Measurements from ENCODE around the gene C1orf35. TPM values are rescaled to one million over a fixed set of nuclear protein-coding genes. Genes with fewer than 3 reads are reported as not detected.
A peak's percentile ranks its signal among the peaks of the same experiment; 100 is the strongest.

Gene C1orf35
- total RNA-seq, 2 donors from 2014 or later: 20.9 to 21.6 TPM

GRCh38 chr1:228146417-228147150 is 43.5 kb upstream of the C1orf35 start:
- H3K27me3 Mint-ChIP-seq: no peaks in the 10 kb centered on the region
- peaks cover 22% of the 10 kb centered on the region for H3K4me1 Mint-ChIP-seq
- no peak overlapping the region for H3K27ac Mint-ChIP-seq
- no peaks in the 10 kb centered on the region for H3K36me3 Mint-ChIP-seq (ENCODE audit: low read depth)
- no peak overlapping the region for H3K4me3 Mint-ChIP-seq
- no peaks in the 10 kb centered on the region for H3K9me3 ChIP-seq (ENCODE audit: control insufficient read depth, low read length, poor library complexity, severe bottlenecking)
- no peak for ATAC-seq
- no peak for DNase-seq

GRCh38 chr1:228145463-228146416 is 42.6 kb upstream of the C1orf35 start:
- H3K4me1 Mint-ChIP-seq: peaks cover 20% of the 10 kb centered on the region
- no peaks in the 10 kb centered on the region for H3K36me3 Mint-ChIP-seq (ENCODE audit: low read depth)
- no peaks in the 10 kb centered on the region for H3K9me3 ChIP-seq (ENCODE audit: control insufficient read depth, low read length, poor library complexity, severe bottlenecking)
- DNase-seq: no peak
- H3K27ac Mint-ChIP-seq: no peak overlapping the region
- no peaks in the 10 kb centered on the region for H3K27me3 Mint-ChIP-seq
- ATAC-seq: no peak
- no peak overlapping the region for H3K4me3 Mint-ChIP-seq

GRCh38 chr1:228144993-228145343 is 41.8 kb upstream of the C1orf35 start:
- no peaks in the 10 kb centered on the region for H3K9me3 ChIP-seq (ENCODE audit: control insufficient read depth, low read length, poor library complexity, severe bottlenecking)
- no peak for DNase-seq
- H3K27me3 Mint-ChIP-seq: no peaks in the 10 kb centered on the region
- peaks cover 20% of the 10 kb centered on the region for H3K4me1 Mint-ChIP-seq
- ATAC-seq: no peak
- H3K4me3 Mint-ChIP-seq: no peak overlapping the region
- H3K36me3 Mint-ChIP-seq (ENCODE audit: low read depth): no peaks in the 10 kb centered on the region
- H3K27ac Mint-ChIP-seq: no peak overlapping the region

- DNase-seq (no peak), ATAC-seq (no peak)
- no peaks in the 10 kb centered on the region for H3K9me3 ChIP-seq (ENCODE audit: control insufficient read depth, low read length, poor library complexity, severe bottlenecking)
- peaks cover 20% of the 10 kb centered on the region for H3K4me1 Mint-ChIP-seq
- peak overlapping the region; percentile 61 for H3K27ac Mint-ChIP-seq
- no peaks in the 10 kb centered on the region for H3K36me3 Mint-ChIP-seq (ENCODE audit: low read depth)
- no peaks in the 10 kb centered on the region for H3K27me3 Mint-ChIP-seq
- peak overlapping the region; percentile 7 for H3K4me3 Mint-ChIP-seq
These were observed 41.3 kb upstream of the C1orf35 start for GRCh38 chr1:228144193-228144992.

GRCh38 chr1:228143480-228144192 is 40.5 kb upstream of the C1orf35 start:
- peak overlapping the region; percentile 96 for H3K4me3 Mint-ChIP-seq
- H3K4me1 Mint-ChIP-seq: peaks cover 20% of the 10 kb centered on the region
- H3K27ac Mint-ChIP-seq: peak overlapping the region; percentile 94
- DNase-seq (no peak), ATAC-seq (no peak)
- no peaks in the 10 kb centered on the region for H3K27me3 Mint-ChIP-seq
- H3K9me3 ChIP-seq (ENCODE audit: control insufficient read depth, low read length, poor library complexity, severe bottlenecking): no peaks in the 10 kb centered on the region
- H3K36me3 Mint-ChIP-seq (ENCODE audit: low read depth): no peaks in the 10 kb centered on the region

- DNase-seq (no peak), ATAC-seq (no peak)
- H3K27me3 Mint-ChIP-seq: no peaks in the 10 kb centered on the region
- no peaks in the 10 kb centered on the region for H3K9me3 ChIP-seq (ENCODE audit: control insufficient read depth, low read length, poor library complexity, severe bottlenecking)
- no peaks in the 10 kb centered on the region for H3K36me3 Mint-ChIP-seq (ENCODE audit: low read depth)
- H3K4me3 Mint-ChIP-seq: peak overlapping the region; percentile 96
- H3K27ac Mint-ChIP-seq: peak overlapping the region; percentile 94
- peaks cover 20% of the 10 kb centered on the region for H3K4me1 Mint-ChIP-seq
These were observed 39.6 kb upstream of the C1orf35 start for GRCh38 chr1:228142701-228143136.

GRCh38 chr1:228142155-228142691 is 39.1 kb upstream of the C1orf35 start:
- no peaks in the 10 kb centered on the region for H3K9me3 ChIP-seq (ENCODE audit: control insufficient read depth, low read length, poor library complexity, severe bottlenecking)
- no peak for ATAC-seq
- Mint-ChIP-seq H3K27me3 (peaks cover 3% of the 10 kb centered on the region), H3K36me3 (ENCODE audit: low read depth) (no peaks in the 10 kb centered on the region), H3K4me1 (peaks cover 20% of the 10 kb centered on the region), H3K27ac (peak overlapping the region; percentile 94), H3K4me3 (peak overlapping the region; percentile 96)
- no peak for DNase-seq

- no peaks in the 10 kb centered on the region for H3K9me3 ChIP-seq (ENCODE audit: control insufficient read depth, low read length, poor library complexity, severe bottlenecking)
- DNase-seq (no peak), ATAC-seq (no peak)
- Mint-ChIP-seq H3K4me1 (peaks cover 20% of the 10 kb centered on the region), H3K27ac (peak overlapping the region; percentile 94), H3K4me3 (peak overlapping the region; percentile 96), H3K27me3 (peaks cover 10% of the 10 kb centered on the region), H3K36me3 (ENCODE audit: low read depth) (no peaks in the 10 kb centered on the region)
These were observed 38.3 kb upstream of the C1orf35 start for GRCh38 chr1:228141226-228142044.

- H3K9me3 ChIP-seq (ENCODE audit: control insufficient read depth, low read length, poor library complexity, severe bottlenecking): no peaks in the 10 kb centered on the region
- no peak for DNase-seq
- H3K4me3 Mint-ChIP-seq: peak overlapping the region; percentile 96
- H3K27ac Mint-ChIP-seq: peak overlapping the region; percentile 94
- peaks cover 20% of the 10 kb centered on the region for H3K4me1 Mint-ChIP-seq
- peaks cover 17% of the 10 kb centered on the region for H3K27me3 Mint-ChIP-seq
- H3K36me3 Mint-ChIP-seq (ENCODE audit: low read depth): no peaks in the 10 kb centered on the region
- no peak for ATAC-seq
These were observed 37.6 kb upstream of the C1orf35 start for GRCh38 chr1:228140724-228141225.

GRCh38 chr1:228139931-228140723 is 37.0 kb upstream of the C1orf35 start, which contains the start of gene GUK1:
Gene GUK1 (plus strand): TSS chr1:228140279. CDS start chr1:228140303, 24 bp downstream.
- no peaks in the 10 kb centered on the region for H3K36me3 Mint-ChIP-seq (ENCODE audit: low read depth)
- H3K9me3 ChIP-seq (ENCODE audit: control insufficient read depth, low read length, poor library complexity, severe bottlenecking): no peaks in the 10 kb centered on the region
- DNase-seq (peak; percentile 99 to 100 (median 100)), ATAC-seq (peak; percentile 93)
- H3K27me3 Mint-ChIP-seq: peaks cover 19% of the 10 kb centered on the region
- peak within 1 kb of the TSS; percentile 94 for H3K27ac Mint-ChIP-seq
- peaks cover 20% of the 10 kb centered on the region for H3K4me1 Mint-ChIP-seq
- H3K4me3 Mint-ChIP-seq: peak within 1 kb of the TSS; percentile 96

- Mint-ChIP-seq H3K27ac (peak overlapping the region; percentile 94), H3K27me3 (peaks cover 25% of the 10 kb centered on the region), H3K4me3 (peak overlapping the region; percentile 96), H3K36me3 (ENCODE audit: low read depth) (no peaks in the 10 kb centered on the region), H3K4me1 (peaks cover 18% of the 10 kb centered on the region)
- ATAC-seq: no peak
- H3K9me3 ChIP-seq (ENCODE audit: control insufficient read depth, low read length, poor library complexity, severe bottlenecking): no peaks in the 10 kb centered on the region
- DNase-seq: no peak
These were observed 36.3 kb upstream of the C1orf35 start for GRCh38 chr1:228139406-228139930.

Measured in T-helper 17 cell (primary cell).